GM21786 (cell line): ENCODE measurements around the gene GPSM3.
A peak's percentile ranks its signal among the peaks of the same experiment; 100 is the strongest.
"Not testable (repeated sequence)": the region's sequence is repeated elsewhere in the genome, so short reads cannot be mapped to it uniquely, and the experiment has no call there.

Experiments used
- ATAC-seq: cut with Tn5 transposase; IDR thresholded peaks from one replicate; pipeline ENCODE4 v1.9.1; 2021; ENCODE audit not compliant: unreplicated experiment

GPSM3 gene

GRCh38 chr6:32188381-32189068 is 3.9 kb downstream of the GPSM3 start:
- ATAC-seq: no peak

- ATAC-seq: not testable (repeated sequence)
Measured at GRCh38 chr6:32187725-32188380, 4.6 kb downstream of the GPSM3 start.

- ATAC-seq: no peak
Measured at GRCh38 chr6:32187009-32187709, 5.3 kb downstream of the GPSM3 start.

GRCh38 chr6:32186151-32186840 is 6.1 kb downstream of the GPSM3 start:
- ATAC-seq: not testable (repeated sequence)

- not testable (repeated sequence) for ATAC-seq
Measured at GRCh38 chr6:32185681-32186131, 6.7 kb downstream of the GPSM3 start.

GRCh38 chr6:32184084-32184640 is 8.3 kb downstream of the GPSM3 start, which contains the start of gene AGER:
Gene AGER, minus strand, starts transcription at chr6:32184253. Its CDS starts 31 bp downstream, at chr6:32184222.
- ATAC-seq: no peak

GRCh38 chr6:32183483-32184083 is 8.9 kb downstream of the GPSM3 start:
- no peak for ATAC-seq

GRCh38 chr6:32183030-32183429 is 9.4 kb downstream of the GPSM3 start:
- ATAC-seq: no peak

- no peak for ATAC-seq
Measured at GRCh38 chr6:32182555-32182981, 9.9 kb downstream of the GPSM3 start.

GRCh38 chr6:32181915-32182529 is 10.4 kb downstream of the GPSM3 start:
- no peak for ATAC-seq

- ATAC-seq: no peak
Measured at GRCh38 chr6:32181148-32181702, 11.2 kb downstream of the GPSM3 start.

- ATAC-seq: no peak
Measured at GRCh38 chr6:32179766-32180405, 12.6 kb downstream of the GPSM3 start.

- ATAC-seq: no peak
Measured at GRCh38 chr6:32178547-32179440, 13.6 kb downstream of the GPSM3 start.

- ATAC-seq: peak; percentile 86
Measured at GRCh38 chr6:32177788-32178546, 14.5 kb downstream of the GPSM3 start, which contains the start of gene RNF5. Gene RNF5, plus strand, starts transcription at chr6:32178405. Its CDS starts 107 bp downstream, at chr6:32178512.

- ATAC-seq: no peak
Measured at GRCh38 chr6:32177183-32177787, 15.2 kb downstream of the GPSM3 start.

GRCh38 chr6:32176476-32177182 is 15.8 kb downstream of the GPSM3 start:
- ATAC-seq: no peak
